GM19193 (cell line): ENCODE results near the gene RIPOR3.

Experiments
- POLR2A ChIP-seq: IDR thresholded peaks from 4 replicates; pipeline ENCODE4 v1.6.1; 2011; ENCODE audit not compliant: insufficient read depth, insufficient read length; ENCODE audit errors: extremely low read depth

Gene RIPOR3

DNA sequence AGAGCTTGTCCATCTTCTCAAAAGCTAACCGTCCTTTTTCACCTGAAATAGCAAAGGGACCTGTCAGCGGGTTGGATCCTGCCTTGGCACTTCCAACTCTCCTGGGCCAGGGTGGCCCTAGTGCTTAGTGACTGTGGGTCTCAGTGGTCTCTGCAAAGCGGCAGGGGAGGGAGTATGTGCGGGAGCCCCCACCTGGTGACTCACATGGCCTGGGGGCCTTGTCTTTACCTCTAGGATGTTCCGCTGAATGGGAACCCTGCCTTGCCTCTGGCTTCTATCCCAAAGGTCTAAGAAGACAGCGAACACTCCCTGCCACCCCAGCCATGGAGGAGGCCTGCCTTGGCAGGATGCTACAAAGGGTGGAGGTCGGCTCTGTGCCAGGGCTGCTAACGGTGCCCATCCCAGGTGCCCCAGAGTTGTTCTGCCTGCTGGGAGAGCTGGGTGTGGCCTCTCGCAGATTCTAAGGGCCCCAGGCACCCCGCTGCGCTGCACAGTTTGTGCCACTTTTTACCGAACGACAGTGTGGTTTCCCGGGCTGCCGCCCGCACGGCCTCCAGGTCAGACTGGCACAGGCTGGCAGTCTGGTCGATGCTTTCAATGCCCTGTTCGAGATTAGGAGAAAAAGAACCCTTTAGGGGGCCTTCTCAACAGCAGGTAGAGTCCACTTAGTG is 103.9 kb downstream of the RIPOR3 start:
- TF ChIP-seq POLR2A: peak; percentile 10

DNA sequence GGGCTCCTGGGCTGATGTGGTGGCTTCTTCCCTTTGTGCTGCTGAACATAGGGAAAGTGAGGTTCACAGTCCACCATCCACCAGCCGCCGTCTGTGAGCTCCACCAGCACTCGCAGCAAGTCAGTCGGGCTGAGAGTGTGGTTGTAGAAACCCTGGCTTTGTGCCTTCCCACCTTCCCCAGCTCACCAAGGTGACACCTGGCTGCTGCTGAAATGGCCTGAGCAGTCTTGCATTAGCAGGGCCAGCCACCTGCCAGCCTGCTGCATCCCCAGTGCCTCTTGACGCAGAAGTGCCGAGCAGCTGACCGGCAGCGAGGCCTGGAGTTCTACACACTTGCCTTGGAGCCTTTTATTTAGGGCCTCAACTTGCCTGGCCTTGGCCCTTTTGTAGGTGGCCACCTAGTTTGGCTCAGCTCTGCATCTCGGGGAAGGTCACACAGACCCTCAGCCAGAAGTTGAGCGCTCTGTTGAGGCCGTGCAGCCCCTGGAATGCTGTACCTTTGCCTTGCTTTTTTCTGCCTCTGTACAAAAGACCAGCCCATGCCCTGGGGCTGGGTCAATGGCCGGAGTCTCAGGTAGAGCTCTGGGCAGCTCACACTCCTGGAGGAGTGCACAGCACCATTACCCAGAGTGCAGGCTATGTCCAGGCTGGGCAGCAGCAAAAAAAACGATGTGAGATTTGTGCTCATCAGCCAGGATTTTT is 104.7 kb downstream of the RIPOR3 start:
- TF ChIP-seq POLR2A: peak; percentile 17

DNA sequence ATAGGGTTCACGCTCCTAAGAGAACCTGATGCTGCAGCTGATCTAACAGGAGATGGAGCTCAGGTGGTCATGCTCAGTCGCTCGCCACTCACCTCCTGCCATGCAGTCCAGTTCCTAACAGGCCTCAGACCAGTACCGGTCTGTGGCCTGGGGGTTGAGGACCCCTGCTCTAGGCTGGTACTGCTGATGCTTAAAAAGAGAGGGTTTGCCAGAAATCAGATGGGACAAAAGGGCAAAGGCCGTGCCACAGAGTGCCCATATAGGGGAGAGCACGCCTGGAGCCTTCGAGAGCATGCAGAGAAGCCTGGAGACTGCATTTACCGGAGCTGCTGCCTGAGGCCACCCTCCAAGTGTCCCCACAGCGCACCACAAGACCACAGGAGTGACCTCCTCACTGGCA is 105.7 kb downstream of the RIPOR3 start:
- peak; percentile 11 for TF ChIP-seq POLR2A

DNA sequence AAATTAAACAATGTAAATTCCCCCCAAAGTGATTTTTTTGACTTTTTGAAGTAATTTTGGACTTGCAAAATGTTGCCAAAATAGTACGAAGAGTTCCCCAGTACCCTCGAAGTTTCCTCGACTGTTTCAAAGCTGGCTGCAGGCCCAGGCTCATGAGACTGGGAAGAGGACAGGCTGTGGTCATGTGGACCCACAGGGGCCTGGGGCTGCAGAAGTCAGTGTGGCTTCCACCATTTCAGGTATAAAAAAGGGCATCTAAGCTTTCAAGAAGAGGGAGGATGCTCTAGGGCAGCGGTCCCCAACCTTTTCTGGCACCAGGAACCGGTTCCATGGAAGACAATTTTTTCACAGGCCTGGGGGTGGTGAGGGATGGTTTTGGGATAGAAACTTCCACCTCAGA is 106.1 kb downstream of the RIPOR3 start:
- TF ChIP-seq POLR2A: no peak

DNA sequence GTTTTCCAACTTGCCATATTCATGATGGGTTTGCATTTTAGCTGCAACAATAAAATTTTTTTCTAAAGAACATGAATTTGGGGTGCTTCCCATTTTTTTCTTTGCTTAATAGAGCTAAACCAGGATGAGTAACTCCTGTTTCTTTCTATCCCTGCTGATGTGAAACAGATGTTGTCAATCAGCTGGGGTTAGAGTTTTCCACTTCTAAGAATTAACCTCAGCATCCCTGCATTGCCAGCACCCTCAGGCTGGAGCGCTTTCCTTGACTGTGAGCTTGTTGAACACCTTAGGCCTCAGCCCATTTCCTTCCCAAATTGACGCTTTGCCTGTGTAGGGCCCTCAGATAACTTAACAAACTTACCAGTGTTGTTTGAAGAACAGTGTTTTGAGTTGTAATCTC is 106.7 kb downstream of the RIPOR3 start:
- TF ChIP-seq POLR2A: no peak

DNA sequence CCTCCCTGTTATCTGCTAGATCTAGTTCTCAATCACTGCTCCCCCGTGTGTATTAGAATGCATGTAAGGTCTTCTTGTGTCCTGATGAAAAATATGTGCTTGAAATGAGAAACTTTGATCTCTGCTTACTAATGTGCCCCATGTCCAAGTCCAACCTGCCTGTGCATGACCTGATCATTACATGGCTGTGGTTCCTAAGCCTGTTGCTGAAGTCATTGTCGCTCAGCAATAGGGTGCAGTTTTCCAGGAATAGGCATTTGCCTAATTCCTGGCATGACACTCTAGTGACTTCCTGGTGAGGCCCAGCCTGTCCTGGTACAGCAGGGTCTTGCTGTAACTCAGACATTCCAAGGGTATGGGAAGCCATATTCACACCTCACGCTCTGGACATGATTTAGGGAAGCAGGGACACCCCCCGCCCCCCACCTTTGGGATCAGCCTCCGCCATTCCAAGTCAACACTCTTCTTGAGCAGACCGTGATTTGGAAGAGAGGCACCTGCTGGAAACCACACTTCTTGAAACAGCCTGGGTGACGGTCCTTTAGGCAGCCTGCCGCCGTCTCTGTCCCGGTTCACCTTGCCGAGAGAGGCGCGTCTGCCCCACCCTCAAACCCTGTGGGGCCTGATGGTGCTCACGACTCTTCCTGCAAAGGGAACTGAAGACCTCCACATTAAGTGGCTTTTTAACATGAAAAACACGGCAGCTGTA is 107.7 kb downstream of the RIPOR3 start:
- TF ChIP-seq POLR2A: no peak

DNA sequence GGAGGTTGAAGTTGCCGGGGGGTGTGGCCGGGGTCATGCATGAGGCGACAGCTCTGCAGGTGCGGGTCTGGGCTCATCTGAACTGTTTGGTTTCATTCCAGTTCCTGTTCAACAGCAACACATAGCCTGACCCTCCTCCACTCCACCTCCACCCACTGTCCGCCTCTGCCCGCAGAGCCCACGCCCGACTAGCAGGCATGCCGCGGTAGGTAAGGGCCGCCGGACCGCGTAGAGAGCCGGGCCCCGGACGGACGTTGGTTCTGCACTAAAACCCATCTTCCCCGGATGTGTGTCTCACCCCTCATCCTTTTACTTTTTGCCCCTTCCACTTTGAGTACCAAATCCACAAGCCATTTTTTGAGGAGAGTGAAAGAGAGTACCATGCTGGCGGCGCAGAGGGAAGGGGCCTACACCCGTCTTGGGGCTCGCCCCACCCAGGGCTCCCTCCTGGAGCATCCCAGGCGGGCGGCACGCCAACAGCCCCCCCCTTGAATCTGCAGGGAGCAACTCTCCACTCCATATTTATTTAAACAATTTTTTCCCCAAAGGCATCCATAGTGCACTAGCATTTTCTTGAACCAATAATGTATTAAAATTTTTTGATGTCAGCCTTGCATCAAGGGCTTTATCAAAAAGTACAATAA is 108.6 kb downstream of the RIPOR3 start:
- no peak for TF ChIP-seq POLR2A

DNA sequence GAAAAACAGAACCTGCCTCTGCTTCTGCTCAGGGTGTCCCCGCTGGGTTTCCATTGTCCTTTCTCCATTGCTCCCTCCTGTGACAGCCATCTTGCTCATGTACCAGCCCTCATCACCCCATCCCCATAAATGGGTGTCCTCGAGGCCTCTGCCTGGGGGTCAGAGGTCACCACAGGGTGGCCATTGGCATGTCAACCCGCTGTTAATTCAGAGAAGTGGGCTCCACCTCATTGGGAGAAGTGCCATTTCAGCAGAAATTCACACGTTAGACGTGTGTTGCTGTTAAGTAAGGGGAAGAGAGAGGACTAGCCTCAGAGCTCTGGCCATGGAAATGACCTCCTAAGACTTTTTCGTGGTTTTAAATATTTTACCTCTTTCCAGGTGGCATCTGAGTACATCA is 109.2 kb downstream of the RIPOR3 start:
- peak; percentile 16 for TF ChIP-seq POLR2A

DNA sequence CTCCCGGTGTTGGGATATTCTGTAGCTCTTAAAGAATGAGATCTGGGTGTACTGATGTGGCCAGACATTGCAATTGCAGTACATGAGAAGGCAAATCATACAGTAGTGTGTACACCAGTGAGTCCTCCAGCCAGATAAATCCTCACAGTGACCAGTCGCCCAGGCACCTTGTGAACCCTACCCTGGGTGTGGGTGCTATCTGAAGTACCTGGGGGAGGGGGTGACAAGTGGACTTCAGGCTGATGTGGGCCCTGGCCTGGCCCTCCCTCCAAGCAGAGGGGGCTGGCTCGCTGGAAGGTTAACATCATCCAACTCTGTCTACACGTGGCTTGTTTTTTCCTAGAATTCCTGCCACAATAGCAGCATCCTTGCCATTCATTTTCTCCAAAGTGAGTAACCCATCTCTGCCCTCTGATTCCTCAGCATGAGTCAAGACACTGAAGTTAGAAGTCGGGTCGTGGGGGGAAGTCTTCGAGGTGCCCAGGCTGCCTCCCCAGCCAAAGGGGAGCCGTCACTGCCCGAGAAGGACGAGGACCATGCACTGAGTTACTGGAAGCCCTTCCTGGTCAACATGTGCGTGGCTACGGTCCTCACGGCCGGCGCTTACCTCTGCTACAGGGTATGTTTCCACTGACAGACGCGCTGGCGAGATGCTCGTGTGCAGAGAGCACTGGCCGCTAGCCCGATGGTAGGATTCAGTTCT is 110.3 kb downstream of the RIPOR3 start:
- TF ChIP-seq POLR2A: no peak

DNA sequence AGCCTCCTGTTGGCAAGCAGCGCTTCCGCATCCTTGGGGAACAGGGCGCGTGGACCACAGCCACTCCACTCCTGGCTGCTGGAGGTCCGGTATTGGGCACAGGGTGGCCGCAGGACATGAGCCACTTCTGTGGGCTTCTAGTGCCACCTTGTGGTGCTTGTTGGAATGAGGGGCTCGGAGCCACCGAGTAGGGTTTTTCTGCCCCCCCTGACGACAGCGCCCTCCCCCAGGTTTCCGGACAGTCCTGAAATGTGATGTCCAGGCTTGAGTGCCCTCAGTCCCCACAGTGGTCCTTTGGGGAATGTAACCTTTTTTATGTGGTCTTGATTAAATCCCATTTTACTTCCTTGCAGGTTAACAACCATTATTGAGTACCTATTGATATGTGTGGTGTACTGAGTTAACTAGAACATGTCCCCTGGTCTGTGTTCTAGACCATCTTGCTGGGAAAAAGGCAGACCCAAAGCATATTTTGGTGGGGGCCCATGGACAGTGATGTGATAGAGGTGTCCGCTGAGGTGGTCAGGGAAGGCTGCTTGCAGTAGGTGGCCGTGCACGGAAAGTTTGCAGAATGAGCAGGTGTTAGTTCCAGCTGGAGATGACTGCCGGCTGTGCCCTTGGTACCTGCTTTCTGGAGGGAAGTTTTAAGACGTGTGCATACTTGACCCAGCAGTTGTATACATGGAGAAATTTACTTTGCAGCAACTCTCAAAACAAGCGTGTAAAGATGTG is 111.2 kb downstream of the RIPOR3 start:
- TF ChIP-seq POLR2A: peak; percentile 32

DNA sequence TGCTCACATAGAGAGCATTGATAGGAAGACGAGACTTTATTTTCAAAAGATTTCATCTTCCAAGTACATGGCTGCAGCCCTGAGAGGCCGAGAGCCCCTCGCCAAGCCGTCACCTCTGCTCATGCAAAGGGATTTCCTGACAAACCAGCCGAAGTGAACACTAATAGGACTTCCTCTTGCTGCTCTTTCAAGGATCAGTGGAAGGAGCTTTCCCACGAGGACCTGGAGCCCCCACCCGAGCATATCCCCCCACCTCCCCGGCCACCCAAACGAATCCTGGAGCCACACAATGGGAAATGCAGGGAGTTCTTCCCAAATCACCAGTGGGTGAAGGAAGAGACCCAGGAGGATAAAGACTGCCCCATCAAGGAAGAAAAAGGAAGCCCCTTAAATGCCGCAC is 111.8 kb downstream of the RIPOR3 start:
- TF ChIP-seq POLR2A: no peak

DNA sequence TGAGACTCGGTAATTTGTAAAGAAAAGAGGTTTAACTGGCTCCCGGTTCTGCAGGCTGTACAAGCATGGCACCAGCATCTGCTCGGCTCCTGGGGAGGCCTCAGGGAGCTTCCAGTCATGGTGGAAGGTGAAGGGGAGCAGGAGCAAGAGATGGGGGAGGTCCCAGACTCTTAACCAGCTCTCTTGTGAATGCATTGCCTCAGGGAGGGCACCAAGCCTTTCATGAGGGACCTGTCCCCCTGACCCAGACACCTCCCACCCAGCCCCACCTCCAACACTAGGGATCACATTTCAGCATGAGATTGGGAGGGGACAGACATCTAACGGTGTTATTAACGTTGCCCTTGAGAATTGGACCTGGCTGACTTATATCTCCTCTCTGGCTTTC is 112.6 kb downstream of the RIPOR3 start:
- no peak for TF ChIP-seq POLR2A

DNA sequence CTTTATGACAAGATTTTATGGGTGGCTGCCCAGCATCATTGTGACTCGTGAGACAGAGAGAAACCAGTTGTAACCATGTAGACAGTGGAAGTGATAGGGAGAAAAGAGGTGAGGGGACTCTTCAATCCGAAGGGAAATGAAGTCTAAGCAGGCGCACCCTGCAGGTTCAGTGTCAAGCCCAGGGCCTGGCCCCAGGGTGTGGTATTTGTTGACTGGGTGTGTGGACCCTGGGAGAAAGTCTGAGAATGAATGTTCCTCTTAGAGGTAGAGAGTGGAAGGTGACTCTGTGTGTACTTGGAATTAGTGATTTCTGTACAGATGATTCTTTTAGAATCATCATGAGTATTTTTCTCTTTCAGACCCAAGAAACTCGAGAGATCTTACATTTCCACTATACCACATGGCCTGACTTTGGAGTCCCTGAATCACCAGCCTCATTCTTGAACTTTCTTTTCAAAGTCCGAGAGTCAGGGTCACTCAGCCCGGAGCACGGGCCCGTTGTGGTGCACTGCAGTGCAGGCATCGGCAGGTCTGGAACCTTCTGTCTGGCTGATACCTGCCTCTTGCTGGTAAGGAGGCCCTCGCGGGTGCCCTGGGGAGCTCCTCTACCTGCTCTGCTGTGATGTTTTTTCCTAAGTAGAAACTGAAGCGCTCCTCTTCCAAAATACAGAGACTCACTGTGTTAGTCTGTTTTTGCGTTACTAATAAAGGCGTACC is 113.1 kb downstream of the RIPOR3 start:
- no peak for TF ChIP-seq POLR2A
